HG03280 (cell line): ENCODE results near the gene STOML2.

Source experiments
- ATAC-seq: cut with Tn5 transposase; IDR thresholded peaks from one replicate; pipeline ENCODE4 v1.9.1; 2021; ENCODE audit warnings: mild to moderate bottlenecking, moderate library complexity; ENCODE audit not compliant: unreplicated experiment

The STOML2 gene

GRCh38 chr9:35073279-35073612 lies 29.7 kb downstream of the STOML2 start:
- no peak for ATAC-seq

- peak; percentile 85 for ATAC-seq
These were observed 30.3 kb downstream of the STOML2 start, which contains the start of gene VCP for GRCh38 chr9:35072461-35073278. VCP (minus strand) TSS chr9:35072625; CDS start chr9:35072353, 272 bp downstream.

GRCh38 chr9:35071814-35072460 lies 31.0 kb downstream of the STOML2 start:
- ATAC-seq: peak; percentile 52

- ATAC-seq: no peak
These were observed 31.8 kb downstream of the STOML2 start for GRCh38 chr9:35070823-35071813.

- ATAC-seq: no peak
These were observed 33.9 kb downstream of the STOML2 start for GRCh38 chr9:35069020-35069419.

- no peak for ATAC-seq
These were observed 35.9 kb downstream of the STOML2 start for GRCh38 chr9:35067056-35067455.

- ATAC-seq: no peak
These were observed 42.3 kb downstream of the STOML2 start for GRCh38 chr9:35060548-35061207.

- ATAC-seq: no peak
These were observed 43.5 kb downstream of the STOML2 start for GRCh38 chr9:35059438-35059837.

GRCh38 chr9:35057271-35057620 lies 45.7 kb downstream of the STOML2 start:
- no peak for ATAC-seq

- ATAC-seq: no peak
These were observed 46.2 kb downstream of the STOML2 start for GRCh38 chr9:35056571-35057270.

- no peak for ATAC-seq
These were observed 47.9 kb downstream of the STOML2 start for GRCh38 chr9:35054871-35055644.

- ATAC-seq: no peak
These were observed 48.6 kb downstream of the STOML2 start for GRCh38 chr9:35054185-35054835.

- ATAC-seq: no peak
These were observed 51.6 kb downstream of the STOML2 start for GRCh38 chr9:35051069-35051967.
